ENCODE results near the gene SCAMP4. TPM values are rescaled to one million over a fixed set of nuclear protein-coding genes. Genes with fewer than 3 reads are reported as not detected.

The SCAMP4 gene
- total RNA-seq, 1 donor from 2014 or later: 51.6 TPM

DNA sequence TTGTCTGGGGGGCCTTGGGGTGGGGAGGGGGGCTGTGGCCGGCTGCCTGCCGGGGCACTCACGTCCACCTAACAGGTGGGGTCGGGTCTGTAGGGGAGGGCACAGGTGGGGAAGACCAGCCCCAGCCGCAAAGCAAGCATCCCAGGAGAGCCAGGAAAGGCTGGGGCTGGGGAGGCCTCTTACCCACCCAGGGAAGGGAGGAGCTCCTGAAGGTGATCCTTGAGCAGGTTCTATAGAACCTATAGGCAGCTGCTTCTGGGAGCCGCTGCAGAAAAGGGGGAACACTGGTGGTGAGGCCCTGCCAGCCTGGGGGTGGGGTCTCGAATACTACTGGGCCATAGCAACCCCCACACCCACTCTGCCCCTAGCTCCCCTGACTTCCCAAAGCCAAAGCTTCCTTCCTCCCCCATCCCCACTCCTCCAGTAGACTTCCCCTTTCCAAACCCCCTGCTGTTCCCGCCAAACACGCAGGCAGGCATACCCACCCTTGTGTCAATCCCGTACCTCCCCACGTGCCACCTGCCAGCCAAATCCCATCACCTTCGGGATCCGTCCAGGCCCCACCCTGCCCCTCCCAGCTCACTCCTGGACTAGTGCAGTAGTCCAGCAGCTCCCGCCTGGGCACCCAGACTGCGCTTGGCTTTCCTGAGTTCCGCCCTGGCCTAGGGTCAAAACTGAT, 47.4 kb upstream of the SCAMP4 start:
- Mint-ChIP-seq H3K27me3 (ENCODE audit: low read depth) (no peaks in the 10 kb centered on the region), H3K27ac (ENCODE audit: unreplicated experiment) (peak overlapping the region; percentile 51), H3K4me3 (ENCODE audit: unreplicated experiment) (no peak overlapping the region), H3K9me3 (ENCODE audit: low read depth) (no peaks in the 10 kb centered on the region), H3K4me1 (ENCODE audit: low read depth) (peaks cover 67% of the 10 kb centered on the region), H3K36me3 (ENCODE audit: low read depth) (no peaks in the 10 kb centered on the region)
- no peak for DNase-seq (ENCODE audit: low spot score)
- TF ChIP-seq, protein P1, sequence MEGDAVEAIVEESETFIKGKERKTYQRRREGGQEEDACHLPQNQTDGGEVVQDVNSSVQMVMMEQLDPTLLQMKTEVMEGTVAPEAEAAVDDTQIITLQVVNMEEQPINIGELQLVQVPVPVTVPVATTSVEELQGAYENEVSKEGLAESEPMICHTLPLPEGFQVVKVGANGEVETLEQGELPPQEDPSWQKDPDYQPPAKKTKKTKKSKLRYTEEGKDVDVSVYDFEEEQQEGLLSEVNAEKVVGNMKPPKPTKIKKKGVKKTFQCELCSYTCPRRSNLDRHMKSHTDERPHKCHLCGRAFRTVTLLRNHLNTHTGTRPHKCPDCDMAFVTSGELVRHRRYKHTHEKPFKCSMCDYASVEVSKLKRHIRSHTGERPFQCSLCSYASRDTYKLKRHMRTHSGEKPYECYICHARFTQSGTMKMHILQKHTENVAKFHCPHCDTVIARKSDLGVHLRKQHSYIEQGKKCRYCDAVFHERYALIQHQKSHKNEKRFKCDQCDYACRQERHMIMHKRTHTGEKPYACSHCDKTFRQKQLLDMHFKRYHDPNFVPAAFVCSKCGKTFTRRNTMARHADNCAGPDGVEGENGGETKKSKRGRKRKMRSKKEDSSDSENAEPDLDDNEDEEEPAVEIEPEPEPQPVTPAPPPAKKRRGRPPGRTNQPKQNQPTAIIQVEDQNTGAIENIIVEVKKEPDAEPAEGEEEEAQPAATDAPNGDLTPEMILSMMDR (IDR thresholded peaks at IDR 0.05): no peak

DNA sequence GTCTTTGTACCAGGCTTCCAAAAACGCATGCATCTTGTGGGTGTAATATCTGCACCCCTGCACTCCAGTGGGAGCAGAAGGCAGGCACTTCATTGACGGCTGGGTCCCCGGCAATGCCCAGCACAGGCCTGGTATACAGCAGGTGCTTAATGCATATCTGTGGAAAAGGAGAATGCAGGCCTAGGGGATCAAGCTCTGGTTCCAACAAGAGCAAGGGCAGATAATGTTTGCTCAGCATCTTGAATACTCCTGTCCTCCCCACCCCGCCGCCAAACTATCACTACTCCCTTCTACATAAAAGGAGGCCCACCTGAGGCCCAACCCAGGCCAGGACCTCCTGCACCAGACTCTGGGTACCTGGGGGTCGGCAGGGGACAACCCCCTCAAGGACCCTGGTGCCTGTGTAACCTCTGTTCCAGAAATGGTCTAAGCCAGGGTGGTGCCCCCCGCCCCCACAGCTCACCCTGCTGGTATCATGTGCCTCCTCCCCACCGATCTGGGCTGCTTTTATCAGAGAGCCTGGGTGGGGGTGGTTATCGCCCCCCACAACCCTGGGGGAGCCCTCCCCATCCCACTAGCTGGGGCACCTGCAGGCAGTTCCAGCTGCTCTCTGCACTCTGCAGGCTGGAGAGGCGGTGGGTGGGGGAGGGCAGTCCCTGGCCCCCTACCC, 46.7 kb upstream of the SCAMP4 start:
- no peaks in the 10 kb centered on the region for H3K9me3 Mint-ChIP-seq (ENCODE audit: low read depth)
- H3K27ac Mint-ChIP-seq (ENCODE audit: unreplicated experiment): no peak overlapping the region
- DNase-seq (ENCODE audit: low spot score): no peak
- TF ChIP-seq, protein P1 (IDR thresholded peaks at IDR 0.05): no peak
- H3K4me1 Mint-ChIP-seq (ENCODE audit: low read depth): peaks cover 62% of the 10 kb centered on the region
- H3K36me3 Mint-ChIP-seq (ENCODE audit: low read depth): no peaks in the 10 kb centered on the region
- no peaks in the 10 kb centered on the region for H3K27me3 Mint-ChIP-seq (ENCODE audit: low read depth)
- H3K4me3 Mint-ChIP-seq (ENCODE audit: unreplicated experiment): no peak overlapping the region

DNA sequence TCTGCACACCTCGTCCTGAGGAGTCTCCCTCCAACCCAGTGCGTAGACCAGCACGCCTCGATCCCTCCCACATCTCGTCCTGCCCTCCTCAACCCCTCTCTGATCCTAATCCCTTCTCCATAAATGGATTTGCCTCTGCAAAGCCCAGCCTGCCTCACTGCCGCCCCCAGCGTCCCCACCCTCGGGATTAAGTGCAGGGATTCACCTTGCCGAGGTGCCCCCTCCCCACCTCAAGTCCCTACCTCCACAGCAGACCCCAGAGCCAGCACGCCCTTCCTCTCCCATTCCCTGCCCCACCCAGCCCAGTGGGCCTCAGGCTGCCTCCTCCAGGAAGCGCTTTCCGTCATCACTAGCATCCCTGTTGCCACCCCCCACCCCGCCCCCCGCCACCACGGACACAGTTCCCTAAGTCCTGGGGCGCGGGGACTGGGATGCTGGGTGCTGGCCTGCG, 45.8 kb upstream of the SCAMP4 start:
- peak overlapping the region; percentile 72 for H3K27ac Mint-ChIP-seq (ENCODE audit: unreplicated experiment)
- no peak for DNase-seq (ENCODE audit: low spot score)
- TF ChIP-seq, protein P1 (IDR thresholded peaks at IDR 0.05): no peak
- no peaks in the 10 kb centered on the region for H3K27me3 Mint-ChIP-seq (ENCODE audit: low read depth)
- no peaks in the 10 kb centered on the region for H3K9me3 Mint-ChIP-seq (ENCODE audit: low read depth)
- H3K4me1 Mint-ChIP-seq (ENCODE audit: low read depth): peaks cover 62% of the 10 kb centered on the region
- no peaks in the 10 kb centered on the region for H3K36me3 Mint-ChIP-seq (ENCODE audit: low read depth)
- H3K4me3 Mint-ChIP-seq (ENCODE audit: unreplicated experiment): no peak overlapping the region

DNA sequence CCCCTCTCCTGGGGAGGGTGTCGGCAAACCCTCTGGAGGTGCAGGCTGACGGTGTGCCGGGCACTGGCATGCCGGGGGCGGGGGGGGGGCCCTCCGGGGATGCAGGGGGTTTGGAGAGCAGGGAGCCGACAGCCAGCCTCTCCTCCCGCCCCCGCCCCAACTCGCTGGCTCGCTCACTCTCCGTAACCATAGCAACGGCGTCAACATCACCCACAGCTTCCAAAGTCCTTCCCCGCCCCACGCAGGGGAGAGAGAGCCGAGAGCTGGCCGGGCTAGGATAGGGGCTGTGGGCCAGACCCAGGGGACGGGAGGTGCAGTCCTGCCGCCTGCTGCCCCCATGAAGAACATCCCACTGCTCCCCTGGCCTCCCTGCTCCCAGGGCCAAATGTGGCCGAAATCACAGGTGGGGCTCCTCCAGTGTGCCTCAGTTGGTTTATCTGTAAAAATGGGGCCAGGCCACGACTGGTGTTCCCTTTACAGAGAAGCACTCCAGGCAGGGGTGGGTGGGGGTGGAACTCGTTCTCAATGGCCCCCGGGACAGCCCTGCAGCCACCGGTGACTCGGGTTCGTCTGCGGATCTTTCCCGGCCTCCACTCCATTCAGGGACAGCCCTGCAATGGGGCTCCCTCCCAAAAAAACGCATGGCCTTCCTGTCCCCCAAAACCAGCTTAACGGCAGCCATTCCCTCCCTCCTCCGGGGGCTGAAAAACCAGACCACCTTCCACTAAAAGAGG, 45.0 kb upstream of the SCAMP4 start:
- Mint-ChIP-seq H3K27me3 (ENCODE audit: low read depth) (no peaks in the 10 kb centered on the region), H3K36me3 (ENCODE audit: low read depth) (no peaks in the 10 kb centered on the region), H3K4me1 (ENCODE audit: low read depth) (peaks cover 55% of the 10 kb centered on the region), H3K9me3 (ENCODE audit: low read depth) (no peaks in the 10 kb centered on the region), H3K27ac (ENCODE audit: unreplicated experiment) (peak overlapping the region; percentile 41), H3K4me3 (ENCODE audit: unreplicated experiment) (no peak overlapping the region)
- TF ChIP-seq, protein P1 (IDR thresholded peaks at IDR 0.05): no peak
- no peak for DNase-seq (ENCODE audit: low spot score)
